Upper lobe of left lung (tissue), 4 donors: ENCODE data around the gene PLCB1.

ENCODE experiments used
- CTCF ChIP-seq, 6 experiments: fragments of 450-650 bp in 4 of 6; fragments of 200-600 bp in 2 of 6; sonication (generic) in 2 of 6; IDR thresholded peaks; one replicate each; pipeline ENCODE4 v1.5.1; 2016 to 2019; ENCODE audit warnings: antibody characterized with exemption in 6 of 6
- EP300 ChIP-seq, 4 donors: sonication (generic); formaldehyde crosslinking; IDR thresholded peaks; one replicate each; pipeline ENCODE4 v1.5.1; 2017; ENCODE audit warnings: antibody characterized with exemption in 4 of 4, control low read depth in 2 of 4
- POLR2A ChIP-seq, 4 donors: fragments of 450-650 bp; IDR thresholded peaks; one replicate each; pipeline ENCODE4 v1.5.1; 2016 to 2017; ENCODE audit warnings: antibody characterized with exemption in 4 of 4, mild to moderate bottlenecking in 2 of 4
- POLR2AphosphoS5 ChIP-seq, 2 donors: sonication (generic); formaldehyde crosslinking; IDR thresholded peaks; one replicate each; pipeline ENCODE4 v1.5.1; 2017; ENCODE audit warnings: antibody characterized with exemption in 2 of 2

GRCh38 chr20:8867038-8867740, 735.1 kb downstream of the PLCB1 start:
- TF ChIP-seq POLR2AphosphoS5 (IDR thresholded peaks at IDR 0.05) (no peak), POLR2A (IDR thresholded peaks at IDR 0.05) (no peak), CTCF (IDR thresholded peaks at IDR 0.05) (no peak), EP300 (IDR thresholded peaks at IDR 0.05) (no peak)
